GM21528 (cell line): ENCODE measurements around the gene ADTRP.
"Not testable (repeated sequence)": the region's sequence is repeated elsewhere in the genome, so short reads cannot be mapped to it uniquely, and the experiment has no call there.

ENCODE experiments used
- ATAC-seq: cut with Tn5 transposase; IDR thresholded peaks from one replicate; pipeline ENCODE4 v1.9.1; 2021; ENCODE audit warnings: mild to moderate bottlenecking, moderate library complexity; ENCODE audit not compliant: unreplicated experiment, low FRiP score

Gene ADTRP

GRCh38 chr6:11705069-11705468 is 73.5 kb downstream of the ADTRP start:
- ATAC-seq, result no peak

DNA sequence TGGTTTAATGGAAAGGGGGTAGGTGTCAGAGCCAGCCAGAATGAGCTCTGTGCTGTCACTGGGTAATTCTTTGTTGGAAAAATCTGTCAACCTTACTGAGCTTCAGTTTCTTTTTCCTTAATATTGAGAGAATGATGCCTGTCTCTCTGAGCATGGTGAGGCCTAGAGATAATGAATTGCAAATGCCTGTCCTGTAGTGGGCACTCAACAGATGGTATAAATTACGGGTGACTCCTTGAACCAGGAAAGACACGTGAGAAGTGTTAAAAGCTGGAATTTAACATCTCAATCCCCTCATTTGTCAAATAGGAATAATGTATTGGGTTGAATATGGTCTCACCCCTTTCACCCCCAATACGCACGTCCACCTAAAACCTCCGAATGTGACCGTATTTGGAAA is 74.9 kb downstream of the ADTRP start:
- no peak for ATAC-seq

GRCh38 chr6:11702500-11703130 is 76.0 kb downstream of the ADTRP start:
- no peak for ATAC-seq

DNA sequence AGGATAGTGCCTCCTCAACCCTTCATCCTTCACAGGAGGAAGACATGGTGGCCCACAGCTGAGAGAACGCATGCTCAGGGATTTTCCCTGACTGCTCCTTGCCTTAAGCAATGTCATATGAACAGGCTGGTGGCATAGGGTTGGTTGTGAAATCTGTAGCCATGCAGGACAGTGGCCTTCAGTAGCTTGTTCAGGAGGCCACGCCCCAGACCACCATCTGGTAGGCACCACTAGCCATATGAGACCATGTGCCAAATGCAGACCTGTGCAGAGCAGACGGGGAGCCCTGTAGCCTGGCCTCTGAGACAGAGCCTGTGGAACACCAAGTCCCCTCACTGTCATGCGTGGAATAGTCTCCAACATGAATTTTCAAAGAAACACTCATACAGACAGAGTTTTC is 76.5 kb downstream of the ADTRP start:
- no peak for ATAC-seq

DNA sequence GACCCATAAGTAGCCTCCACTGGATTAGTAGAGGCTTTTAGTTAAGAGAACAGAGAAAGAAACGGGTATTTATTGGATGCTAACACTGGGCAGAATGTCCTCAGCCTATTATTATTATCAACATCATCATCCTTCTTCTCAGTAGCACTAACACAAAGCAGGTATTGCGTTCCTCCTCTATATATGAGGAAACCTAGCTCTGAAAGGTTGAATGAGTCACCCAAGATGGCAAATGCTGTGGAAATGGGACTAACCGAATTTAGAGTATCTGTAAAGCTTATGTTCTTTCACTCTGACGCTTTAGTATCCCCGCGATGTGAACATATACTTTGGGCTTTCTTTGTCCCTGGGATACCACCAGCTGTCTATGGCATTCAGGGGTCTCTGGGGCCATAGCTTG is 77.0 kb downstream of the ADTRP start:
- ATAC-seq, result no peak

GRCh38 chr6:11700118-11700718 is 78.4 kb downstream of the ADTRP start:
- ATAC-seq, result no peak

- ATAC-seq, result no peak
These were observed 79.0 kb downstream of the ADTRP start for GRCh38 chr6:11699576-11699975.

GRCh38 chr6:11692451-11693376 is 85.9 kb downstream of the ADTRP start:
- ATAC-seq, result no peak

DNA sequence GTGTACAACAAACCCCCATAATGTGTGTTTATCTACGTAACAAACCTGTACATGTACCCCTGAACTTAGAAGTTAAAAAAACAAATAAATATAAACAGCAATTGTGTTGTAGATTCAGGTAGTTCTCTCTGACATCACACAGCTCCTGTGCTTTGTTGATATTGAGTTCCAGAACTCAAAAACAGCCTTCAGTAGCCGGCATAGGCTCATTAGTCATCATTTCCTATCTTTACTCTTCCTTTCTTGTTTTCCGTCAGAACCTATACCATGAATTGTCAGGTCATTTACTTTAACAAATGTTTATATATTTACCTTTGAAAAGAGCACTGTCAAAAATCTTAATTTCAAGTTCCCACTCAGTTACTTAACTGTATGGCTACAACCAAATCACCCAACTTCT is 88.8 kb downstream of the ADTRP start:
- no peak for ATAC-seq

- ATAC-seq, result not testable (repeated sequence)
These were observed 89.2 kb downstream of the ADTRP start for GRCh38 chr6:11689400-11689799.

GRCh38 chr6:11688425-11688709 is 90.2 kb downstream of the ADTRP start:
- no peak for ATAC-seq

- ATAC-seq, result no peak
These were observed 93.0 kb downstream of the ADTRP start for GRCh38 chr6:11685481-11686093.

GRCh38 chr6:11684901-11685480 is 93.6 kb downstream of the ADTRP start:
- no peak for ATAC-seq

DNA sequence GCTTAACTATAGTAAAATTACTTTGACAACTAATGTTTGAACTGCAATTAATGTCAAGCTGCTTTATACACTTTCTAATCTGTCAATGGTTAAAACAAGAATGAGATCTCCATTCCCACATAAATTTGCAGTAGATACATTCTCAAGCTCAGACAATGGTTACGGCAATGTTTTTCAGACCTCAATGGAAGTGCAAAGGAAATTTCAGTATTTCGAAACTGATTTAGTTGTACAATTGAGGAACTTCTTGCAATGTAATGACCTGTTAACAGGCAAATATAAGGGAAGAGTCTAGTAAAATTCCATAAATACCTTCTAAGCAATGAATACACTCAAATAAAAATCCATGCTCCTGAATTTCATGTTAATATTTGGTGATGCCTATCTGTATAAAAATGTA is 94.7 kb downstream of the ADTRP start:
- ATAC-seq, result no peak

DNA sequence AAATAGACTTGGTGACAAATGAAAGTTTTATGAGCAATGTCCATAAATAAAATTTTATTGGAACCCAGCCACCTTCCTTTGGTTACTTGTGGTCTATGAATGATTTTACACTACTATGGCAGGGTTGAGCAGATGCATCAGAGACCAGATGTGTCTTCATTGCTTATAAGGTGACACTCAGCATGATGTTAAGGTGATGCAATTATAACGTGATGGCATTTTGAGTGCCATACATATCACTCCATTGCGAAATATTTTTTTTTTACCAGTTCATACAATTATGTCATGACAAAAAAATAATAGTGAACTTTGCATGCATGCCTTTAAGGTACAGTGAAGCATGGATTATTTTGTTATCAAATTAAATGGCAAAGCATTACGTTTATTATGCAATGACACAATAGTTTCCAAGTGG is 96.0 kb downstream of the ADTRP start:
- no peak for ATAC-seq

DNA sequence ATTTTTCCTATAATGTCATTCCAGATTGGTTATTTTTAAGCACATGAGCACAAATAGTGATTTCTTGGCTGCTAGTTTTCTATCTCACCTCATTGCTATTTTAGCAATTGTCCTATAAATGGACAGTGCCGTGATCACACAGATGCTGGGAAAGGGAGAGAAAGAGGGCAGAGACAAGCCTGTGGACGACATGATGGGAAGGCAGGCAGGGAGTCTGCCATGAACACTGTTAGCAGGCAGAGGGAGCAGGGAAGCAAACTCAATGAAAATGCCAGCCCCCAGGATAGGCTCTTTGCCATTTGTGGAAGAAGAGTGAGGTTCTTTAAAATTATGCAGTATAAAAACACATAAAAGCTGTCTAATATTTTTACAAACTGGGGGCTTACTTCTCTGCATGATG is 96.8 kb downstream of the ADTRP start:
- ATAC-seq, result no peak

DNA sequence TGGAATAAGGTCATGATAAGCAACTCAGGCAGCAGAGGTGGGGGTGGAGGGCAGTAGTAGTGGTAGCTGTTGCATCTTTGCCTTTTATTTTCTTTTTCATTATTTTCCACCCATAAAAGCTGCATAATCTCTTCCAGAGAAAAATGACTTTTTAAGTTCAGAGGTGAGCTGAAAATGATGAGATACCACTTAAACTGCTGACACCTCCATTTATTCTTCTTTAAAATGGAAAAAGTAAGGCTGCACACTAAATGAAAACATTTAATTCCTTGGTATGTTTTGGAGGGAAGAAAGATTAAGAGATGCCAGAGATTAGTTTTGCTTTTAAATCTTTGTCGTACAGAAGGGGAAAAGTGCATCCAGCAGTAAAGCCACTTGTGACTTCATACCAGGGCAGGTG is 97.2 kb downstream of the ADTRP start:
- ATAC-seq, result no peak

- not testable (repeated sequence) for ATAC-seq
These were observed 98.1 kb downstream of the ADTRP start for GRCh38 chr6:11680479-11680878.

DNA sequence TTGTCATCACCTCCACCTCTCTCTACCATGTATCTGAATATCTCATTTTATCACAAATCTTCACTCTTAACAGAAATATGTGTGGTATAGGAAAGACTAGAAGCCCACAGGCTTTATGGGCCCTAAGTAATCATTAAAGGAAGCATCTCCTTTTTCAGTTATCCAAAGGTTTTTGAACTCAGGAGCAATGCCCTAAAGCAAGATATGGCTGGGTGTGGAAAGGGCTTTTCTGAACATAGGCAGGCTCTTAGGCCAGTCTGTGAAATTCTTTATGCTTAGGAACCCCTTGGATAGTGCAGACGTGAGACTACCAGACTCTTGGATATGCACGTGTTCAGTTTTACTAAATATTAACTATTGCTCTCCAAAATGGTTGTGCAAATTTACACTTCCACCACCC is 99.5 kb downstream of the ADTRP start:
- no peak for ATAC-seq

- no peak for ATAC-seq
These were observed 103.0 kb downstream of the ADTRP start for GRCh38 chr6:11675601-11676000.

DNA sequence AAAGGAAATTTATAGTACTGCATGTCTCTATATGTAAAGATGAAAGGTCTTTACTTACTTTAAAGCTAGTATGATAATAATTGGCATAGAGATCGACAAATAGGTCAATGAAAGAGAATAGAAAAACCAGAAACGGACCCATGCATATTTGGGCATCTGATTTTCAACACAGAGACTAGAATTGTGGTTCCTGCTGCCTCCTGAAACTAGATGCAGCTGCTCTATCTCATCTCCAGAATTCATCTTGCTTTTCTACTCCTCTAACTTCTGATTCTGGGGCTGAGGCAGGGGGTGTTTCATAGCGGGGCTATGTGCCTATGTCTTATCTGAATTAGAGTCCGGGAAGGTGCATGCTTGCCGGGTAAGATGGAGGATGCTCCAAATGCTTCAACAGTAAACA is 105.9 kb downstream of the ADTRP start:
- no peak for ATAC-seq
